Measurements from ENCODE around the gene SP1.
"Not testable (repeated sequence)": the region's sequence is repeated elsewhere in the genome, so short reads cannot be mapped to it uniquely, and the experiment has no call there.

GRCh38 chr12:53373554-53374133 lies 6.3 kb upstream of the SP1 start:
- not testable (repeated sequence) for TF ChIP-seq CTCF (IDR thresholded peaks at IDR 0.05; ENCODE audit: low read depth, low read length); POLR2A (IDR thresholded peaks at IDR 0.05; ENCODE audit: extremely low read depth, insufficient read length); MYC (IDR thresholded peaks at IDR 0.05; ENCODE audit: low read depth, low read length)
